Thoracic aorta (tissue), 2 donors: ENCODE measurements around the gene C1QL4. TPM values are rescaled to one million over a fixed set of nuclear protein-coding genes. Genes with fewer than 3 reads are reported as not detected.
A peak's percentile ranks its signal among the peaks of the same experiment; 100 is the strongest.

Experiments used
- ATAC-seq: fragments of 150-250 bp; one replicate; pipeline ENCODE4 v1.8.0; 2017; ENCODE audit warnings: low read depth; ENCODE audit not compliant: insufficient number of reproducible peaks, low FRiP score
- DNase-seq: peaks from one replicate; pipeline ENCODE4 v3.0.0-alpha.2; 2020; ENCODE audit warnings: low spot score
- H3K27ac ChIP-seq, 2 donors: fragments of 200-600 bp; sonication (generic); 1 replicate in 1 of 2; 2 replicates in 1 of 2; pipeline ENCODE4 v1.5.1; 2016; ENCODE audit warnings: mild to moderate bottlenecking in 2 of 2, moderate library complexity in 2 of 2
- H3K27me3 ChIP-seq: fragments of 200-600 bp; sonication (generic); replicated peaks from 2 replicates; pipeline ENCODE4 v1.6.0; 2016; ENCODE audit warnings: mild to moderate bottlenecking; ENCODE audit not compliant: insufficient read depth
- H3K36me3 ChIP-seq: fragments of 200-600 bp; sonication (generic); one replicate; pipeline ENCODE4 v1.5.1; 2016
- H3K4me1 ChIP-seq, 2 donors: fragments of 200-600 bp; sonication (generic); 1 replicate in 1 of 2; 2 replicates in 1 of 2; pipeline versions ENCODE4 v1.5.1 to v1.6.0; 2016; ENCODE audit warnings: low read depth in 2 of 2, mild to moderate bottlenecking in 1 of 2; ENCODE audit not compliant: control insufficient read depth in 1 of 2
- H3K4me3 ChIP-seq: fragments of 200-600 bp; sonication (generic); 2 replicates; pipeline ENCODE4 v1.5.1; 2016; ENCODE audit warnings: mild to moderate bottlenecking
- H3K9me3 ChIP-seq: fragments of 200-600 bp; sonication (generic); 2 replicates; pipeline ENCODE4 v1.5.1; 2016
- CTCF ChIP-seq: fragments of 200-600 bp; sonication (generic); IDR thresholded peaks from one replicate; pipeline ENCODE4 v1.5.1; 2019; ENCODE audit warnings: antibody characterized with exemption
- total RNA-seq, 2 donors: library from RNA; depleted of rRNA; stranded (reverse); fragments of >200 nt; gene quantifications; one replicate each; pipeline versions ENCODE4 v1.1.0 to v1.2.3, GENCODE V29; 2016

Gene C1QL4
- total RNA-seq, 2 donors from 2014 or later, result not detected

GRCh38 chr12:49328816-49329215 is 8.2 kb downstream of the C1QL4 start:
- TF ChIP-seq CTCF, result no peak
- Histone ChIP-seq H3K4me3 (no peak overlapping the region), H3K36me3 (no peaks in the 10 kb centered on the region), H3K4me1 (peaks cover 0 to 1% of the 10 kb centered on the region in 2 donors), H3K27ac (no peak overlapping the region), H3K9me3 (no peaks in the 10 kb centered on the region), H3K27me3 (no peaks in the 10 kb centered on the region)
- ATAC-seq, result no peak
- no peak for DNase-seq

GRCh38 chr12:49327887-49328286 is 9.1 kb downstream of the C1QL4 start:
- Histone ChIP-seq H3K4me3 (no peak overlapping the region), H3K4me1 (peaks cover 6 to 9% of the 10 kb centered on the region in 2 donors), H3K9me3 (no peaks in the 10 kb centered on the region), H3K36me3 (no peaks in the 10 kb centered on the region), H3K27ac (no peak overlapping the region), H3K27me3 (no peaks in the 10 kb centered on the region)
- ATAC-seq, result no peak
- DNase-seq, result no peak
- no peak for TF ChIP-seq CTCF

GRCh38 chr12:49327368-49327767 is 9.6 kb downstream of the C1QL4 start:
- Histone ChIP-seq H3K36me3 (no peaks in the 10 kb centered on the region), H3K27me3 (no peaks in the 10 kb centered on the region), H3K9me3 (no peaks in the 10 kb centered on the region), H3K4me3 (no peak overlapping the region), H3K4me1 (peaks cover 7 to 11% of the 10 kb centered on the region in 2 donors), H3K27ac (no peak overlapping the region)
- ATAC-seq (no peak), DNase-seq (no peak)
- TF ChIP-seq CTCF, result no peak

GRCh38 chr12:49325606-49326005 is 11.4 kb downstream of the C1QL4 start:
- ATAC-seq, result no peak
- Histone ChIP-seq H3K4me3 (no peak overlapping the region), H3K9me3 (no peaks in the 10 kb centered on the region), H3K4me1 (peaks cover 11 to 16% of the 10 kb centered on the region in 2 donors), H3K27me3 (no peaks in the 10 kb centered on the region), H3K27ac (no peak overlapping the region), H3K36me3 (no peaks in the 10 kb centered on the region)
- TF ChIP-seq CTCF, result no peak
- DNase-seq, result no peak

GRCh38 chr12:49323524-49324097 is 13.4 kb downstream of the C1QL4 start:
- TF ChIP-seq CTCF, result no peak
- ATAC-seq (no peak), DNase-seq (no peak)
- H3K4me3 ChIP-seq, result peak overlapping the region; percentile 93
- H3K4me1 ChIP-seq, result peaks cover 11 to 16% of the 10 kb centered on the region in 2 donors
- no peaks in the 10 kb centered on the region for H3K36me3 ChIP-seq
- no peaks in the 10 kb centered on the region for H3K9me3 ChIP-seq
- H3K27me3 ChIP-seq, result no peaks in the 10 kb centered on the region
- H3K27ac ChIP-seq, result no peak overlapping the region
